Measurements from ENCODE around the gene SUPT20HL2. TPM values are rescaled to one million over a fixed set of nuclear protein-coding genes. Genes with fewer than 3 reads are reported as not detected.

SUPT20HL2 gene
- total RNA-seq, 1 experiment from 2014 or later, result not detected

DNA sequence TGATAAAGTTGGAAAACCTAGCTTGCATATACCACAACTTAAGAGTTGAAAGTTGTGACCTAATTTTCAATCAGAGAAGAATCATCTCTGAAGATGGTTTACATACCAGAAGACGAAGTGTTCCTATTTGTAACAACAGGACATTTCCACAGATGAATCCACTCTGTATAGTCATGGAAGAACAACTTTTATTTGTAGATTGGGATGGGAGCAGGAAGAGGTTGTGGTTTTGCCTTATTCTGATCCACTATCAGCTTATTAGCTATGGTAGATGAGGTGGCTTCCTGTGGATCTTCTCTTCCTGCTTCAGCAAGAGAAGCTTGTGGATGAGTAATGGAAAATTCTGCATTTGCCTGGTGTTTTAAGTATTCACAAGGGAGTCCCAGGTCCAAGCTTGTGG is 27.9 kb upstream of the SUPT20HL2 start:
- Histone ChIP-seq H3K4me1 (ENCODE audit: insufficient read depth, low read length) (no peaks in the 10 kb centered on the region), H3K79me1 (ENCODE audit: insufficient read depth, low read depth, low read length, poor library complexity, severe bottlenecking) (no peaks in the 10 kb centered on the region), H2BK12ac (ENCODE audit: insufficient read length, low read depth, low read length) (no peak overlapping the region), H4K91ac (ENCODE audit: insufficient read length, low read depth, low read length) (no peak overlapping the region), H3K9ac (ENCODE audit: extremely low read depth, insufficient read length, low read length) (no peak overlapping the region), H3K4me2 (ENCODE audit: insufficient read depth, insufficient read length, low read length) (no peak overlapping the region), H3K9me3 (ENCODE audit: control insufficient read depth, low read depth, low read length) (no peaks in the 10 kb centered on the region), H3K27me3 (ENCODE audit: insufficient read depth, low read length) (no peaks in the 10 kb centered on the region), H3K56ac (ENCODE audit: insufficient read length, low read depth, low read length) (no peak overlapping the region), H2BK5ac (ENCODE audit: insufficient read length, low read length) (no peak overlapping the region), H3K18ac (ENCODE audit: insufficient read length, low read depth, low read length) (no peak overlapping the region), H2BK20ac (ENCODE audit: low read depth, low read length, poor library complexity, severe bottlenecking) (no peak overlapping the region), H2AK5ac (ENCODE audit: insufficient read length, low read length) (no peak overlapping the region), H2AFZ (ENCODE audit: low read length) (no peak overlapping the region), H3T11ph (ENCODE audit: low read length) (no peak overlapping the region), H3K79me2 (ENCODE audit: insufficient read depth, low read length) (no peaks in the 10 kb centered on the region), H4K8ac (replicated peaks; ENCODE audit: insufficient read length, low read depth, low read length) (no peak overlapping the region), H3K23ac (ENCODE audit: insufficient read length, low read depth, low read length) (no peak overlapping the region), H3K4ac (ENCODE audit: low read depth, low read length) (no peak overlapping the region), H4K5ac (ENCODE audit: insufficient read length, low read depth, low read length) (no peak overlapping the region), H3K23me2 (ENCODE audit: insufficient read length, low read depth, low read length, poor library complexity, severe bottlenecking) (no peaks in the 10 kb centered on the region), H3K14ac (ENCODE audit: insufficient read depth, low read length) (no peak overlapping the region), H2BK15ac (ENCODE audit: low read depth, low read length) (no peak overlapping the region), H3K27ac (ENCODE audit: insufficient read length, low read depth, low read length) (no peak overlapping the region), H2BK120ac (ENCODE audit: low read depth, low read length, poor library complexity, severe bottlenecking) (no peak overlapping the region), H4K20me1 (ENCODE audit: control insufficient read depth, insufficient read depth, insufficient read length) (no peaks in the 10 kb centered on the region)
- WGBS (ENCODE audit: extremely low coverage, insufficient read length, low lambda C conversion rate), result no CpG with 5 or more reads among the region's 1 CpG
- Mint-ChIP-seq H3K9me3 (no peaks in the 10 kb centered on the region), H3K27ac (no peak overlapping the region), H3K4me3 (no peak overlapping the region), H3K4me1 (peaks cover 0 to 4% of the 10 kb centered on the region in 2 experiments; a peak in 3 of 4 replicates), H3K27me3 (ENCODE audit: low read depth) (peaks cover 2% of the 10 kb centered on the region; the same call in 1 of the 2 replicates), H3K36me3 (ENCODE audit: insufficient read depth in 1 of 3, low read depth in 3 of 3) (no peaks in the 10 kb centered on the region)
- TF ChIP-seq, protein P1, sequence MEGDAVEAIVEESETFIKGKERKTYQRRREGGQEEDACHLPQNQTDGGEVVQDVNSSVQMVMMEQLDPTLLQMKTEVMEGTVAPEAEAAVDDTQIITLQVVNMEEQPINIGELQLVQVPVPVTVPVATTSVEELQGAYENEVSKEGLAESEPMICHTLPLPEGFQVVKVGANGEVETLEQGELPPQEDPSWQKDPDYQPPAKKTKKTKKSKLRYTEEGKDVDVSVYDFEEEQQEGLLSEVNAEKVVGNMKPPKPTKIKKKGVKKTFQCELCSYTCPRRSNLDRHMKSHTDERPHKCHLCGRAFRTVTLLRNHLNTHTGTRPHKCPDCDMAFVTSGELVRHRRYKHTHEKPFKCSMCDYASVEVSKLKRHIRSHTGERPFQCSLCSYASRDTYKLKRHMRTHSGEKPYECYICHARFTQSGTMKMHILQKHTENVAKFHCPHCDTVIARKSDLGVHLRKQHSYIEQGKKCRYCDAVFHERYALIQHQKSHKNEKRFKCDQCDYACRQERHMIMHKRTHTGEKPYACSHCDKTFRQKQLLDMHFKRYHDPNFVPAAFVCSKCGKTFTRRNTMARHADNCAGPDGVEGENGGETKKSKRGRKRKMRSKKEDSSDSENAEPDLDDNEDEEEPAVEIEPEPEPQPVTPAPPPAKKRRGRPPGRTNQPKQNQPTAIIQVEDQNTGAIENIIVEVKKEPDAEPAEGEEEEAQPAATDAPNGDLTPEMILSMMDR (conservative IDR thresholded peaks at IDR 0.05), result no peak
- DNase-seq, result no peak
